A549 (cell line): ENCODE measurements around the gene SNCB. TPM values are rescaled to one million over a fixed set of nuclear protein-coding genes. Genes with fewer than 3 reads are reported as not detected.

Source experiments
- ATAC-seq, 2 experiments: fragments of 200-7000 bp in 1 of 2; fragments of >200 bp in 1 of 2; cut with Nextera tagmentation in 1 of 2; cut with Tn5 transposase in 1 of 2; 3 replicates each; pipeline versions ENCODE4 v1.8.0 to v1.9.1; 2018 to 2020; ENCODE audit warnings: mild to moderate bottlenecking in 1 of 2, moderate library complexity in 1 of 2
- CTCF ChIA-PET: fragments of 300-600 bp; sonication (Branson Sonifier 250); formaldehyde crosslinking; extraction: SDS; loops from one replicate; lab custom pipeline; 2021; ENCODE audit warnings: antibody characterized with exemption, inconsistent platforms; lab: Yijun Ruan, JAX
- POLR2A ChIA-PET: fragments of 350-600 bp; formaldehyde crosslinking; extraction: SDS; loops from one replicate; lab custom pipeline; 2021; ENCODE audit warnings: antibody characterized with exemption, inconsistent platforms; lab: Yijun Ruan, JAX
- DNase-seq, 2 experiments: peaks; one replicate each; pipeline versions ENCODE4 v3.0.0 to v3.0.0-alpha.2; 2011 to 2016; ENCODE audit warnings: low read depth in 1 of 2, low spot score in 1 of 2
- FAIRE-seq: peaks from 2 replicates; lab custom pipeline; 2011; peaks lifted over from hg19 to GRCh38; lab: Jason Lieb, UNC
- H3K27ac ChIP-seq, 2 experiments: fragments of >200 bp; sonication (Bioruptor Twin); formaldehyde crosslinking; 3 replicates each; pipeline ENCODE4 v1.5.1; 2016 to 2017
- H3K4me1 ChIP-seq: fragments of >200 bp; sonication (Bioruptor Twin); formaldehyde crosslinking; 3 replicates; pipeline ENCODE4 v1.6.1; 2016
- H3K4me2 ChIP-seq: fragments of >200 bp; sonication (Bioruptor Twin); formaldehyde crosslinking; 3 replicates; pipeline ENCODE4 v1.6.1; 2016
- H3K4me3 ChIP-seq: fragments of >200 bp; sonication (Bioruptor Twin); formaldehyde crosslinking; 3 replicates; pipeline ENCODE4 v1.5.1; 2016
- H3K9me3 ChIP-seq: fragments of >200 bp; sonication (Bioruptor Twin); formaldehyde crosslinking; 3 replicates; pipeline ENCODE4 v1.6.1; 2016
- BHLHE40 ChIP-seq: IDR thresholded peaks from 2 replicates; pipeline ENCODE4 v1.6.1; 2012; ENCODE audit warnings: low read depth, low read length, inconsistent platforms
- CBX2 ChIP-seq: fragments of 200-600 bp; sonication (generic); IDR thresholded peaks from 2 replicates; pipeline ENCODE4 v1.6.1; 2016; ENCODE audit warnings: low read depth, mild to moderate bottlenecking, borderline replicate concordance
- CBX8 ChIP-seq: fragments of 200-600 bp; sonication (generic); IDR thresholded peaks from 2 replicates; pipeline ENCODE4 v1.6.1; 2016
- E2F6 ChIP-seq: IDR thresholded peaks from 2 replicates; pipeline ENCODE4 v1.6.1; 2012; ENCODE audit warnings: low read depth, borderline replicate concordance
- EHMT2 ChIP-seq: fragments of 200-600 bp; sonication (generic); IDR thresholded peaks from 2 replicates; pipeline ENCODE4 v1.6.1; 2016; ENCODE audit warnings: antibody characterized with exemption, low read depth, mild to moderate bottlenecking, moderate library complexity
- FOSL2 ChIP-seq, 2 experiments: fragments of 450-650 bp in 1 of 2; fragments of >200 bp in 1 of 2; sonication (Bioruptor Twin) in 1 of 2; formaldehyde crosslinking; IDR thresholded peaks; 2 replicates each; pipeline versions ENCODE4 v1.5.0 to v1.6.1; 2016 to 2020; ENCODE audit warnings: mild to moderate bottlenecking in 1 of 2, moderate library complexity in 1 of 2
- HOXA7 ChIP-seq: fragments of 250-450 bp; sonication (Bioruptor Pico); IDR thresholded peaks from 2 replicates; pipeline ENCODE4 v1.5.0; 2020; ENCODE audit warnings: mild to moderate bottlenecking, moderate library complexity
- HOXB13 ChIP-seq: fragments of 250-450 bp; sonication (Bioruptor Pico); IDR thresholded peaks from 2 replicates; pipeline ENCODE4 v1.5.0; 2020; ENCODE audit warnings: low read depth, mild to moderate bottlenecking, moderate library complexity
- KDM1A ChIP-seq: fragments of 200-600 bp; sonication (generic); IDR thresholded peaks from 2 replicates; pipeline ENCODE4 v1.6.1; 2016; ENCODE audit warnings: low read depth, mild to moderate bottlenecking
- MAFK ChIP-seq: fragments of 450-650 bp; IDR thresholded peaks from 2 replicates; pipeline ENCODE4 v1.6.1; 2014; ENCODE audit not compliant: partially characterized antibody
- MAX ChIP-seq: IDR thresholded peaks from 2 replicates; pipeline ENCODE4 v1.6.1; 2012
- MYC ChIP-seq: IDR thresholded peaks from 2 replicates; pipeline ENCODE4 v1.6.1; 2012; ENCODE audit warnings: mild to moderate bottlenecking, inconsistent platforms, low read length, improper control_type of control experiment, borderline replicate concordance
- NPAS2 ChIP-seq: fragments of 250-450 bp; sonication (Bioruptor Pico); IDR thresholded peaks from 2 replicates; pipeline ENCODE4 v1.8.0; 2022; ENCODE audit warnings: mild to moderate bottlenecking, moderate library complexity, borderline replicate concordance
- PBX3 ChIP-seq: IDR thresholded peaks from 2 replicates; pipeline ENCODE4 v1.6.1; 2012
- POLR2A ChIP-seq: IDR thresholded peaks from 2 replicates; pipeline ENCODE4 v1.6.1; 2012; ENCODE audit warnings: mild to moderate bottlenecking, low read length
- POLR2AphosphoS2 ChIP-seq: conservative IDR thresholded peaks from 2 replicates; pipeline ENCODE4 v1.6.1; 2012; ENCODE audit warnings: low read length, improper control_type of control experiment, inconsistent platforms
- RAD21 ChIP-seq, 2 experiments: fragments of >200 bp in 1 of 2; sonication (Bioruptor Twin) in 1 of 2; formaldehyde crosslinking in 1 of 2; IDR thresholded peaks in 1 of 2; conservative IDR thresholded peaks in 1 of 2; 2 replicates in 1 of 2; 3 replicates in 1 of 2; pipeline ENCODE4 v1.6.1; 2012 to 2018; ENCODE audit warnings: inconsistent platforms in 1 of 2
- REST ChIP-seq: fragments of 200-600 bp; sonication (generic); IDR thresholded peaks from 2 replicates; pipeline ENCODE4 v1.6.1; 2016; ENCODE audit warnings: antibody characterized with exemption, mild to moderate bottlenecking, moderate library complexity
- SMC3 ChIP-seq: fragments of >200 bp; sonication (Bioruptor Twin); formaldehyde crosslinking; IDR thresholded peaks from 3 replicates; pipeline ENCODE4 v1.6.1; 2018; ENCODE audit warnings: inconsistent platforms
- TP53 ChIP-seq: fragments of 250-450 bp; sonication (Bioruptor Pico); IDR thresholded peaks from 2 replicates; pipeline ENCODE4 v1.5.0; 2021; ENCODE audit warnings: mild to moderate bottlenecking, moderate library complexity
- ZC3H11A ChIP-seq: fragments of 450-650 bp; IDR thresholded peaks from 2 replicates; pipeline ENCODE4 v1.6.1; 2014; ENCODE audit warnings: antibody characterized with exemption, mild to moderate bottlenecking
- WGBS: methylation state at CpG from one replicate; pipeline ENCODE4 v1.1.6; 2017; ENCODE audit errors: missing lambda C conversion rate; 5-methylcytosine and 5-hydroxymethylcytosine counted together
- polyA plus RNA-seq, 4 experiments: library from polyadenylated mRNA; depleted of rRNA in 3 of 4; stranded (reverse); fragments of >200 nt; fragmentation: RNase III in 1 of 4; extraction: RNeasy Plus Mini Kit Qiagen cat#74134 plus additional on column Dnase treatment in 1 of 4; gene quantifications; 2 replicates in 3 of 4; 3 replicates in 1 of 4; pipeline ENCODE4 v1.2.3, GENCODE V29; 2011 to 2017

The SNCB gene
- polyA plus RNA-seq, 2 of the 4 experiments (the other 2 are of a cell fraction), result 0.37 to 0.74 TPM

- H3K27ac ChIP-seq, result no peak overlapping the region
- peak; percentile 68; the same call in 1 of the 2 replicates for TF ChIP-seq EHMT2
- TF ChIP-seq REST, result peak; percentile 90
- no peak for TF ChIP-seq HOXA7 (CRISPR knock-in tag)
- CTCF ChIA-PET, result interaction anchor here (1.0 kb wide), 1 partner anchor 20 kb away, joined by 5 read pairs; no protein-coding TSS in a partner anchor
- FAIRE-seq, result no peak
- H3K4me2 ChIP-seq, result no peak overlapping the region
- peaks cover 30% of the 10 kb centered on the region for H3K4me1 ChIP-seq
- POLR2A ChIA-PET, result interaction anchor here (0.7 kb wide), 1 partner anchor 68 kb away, joined by 4 read pairs; no protein-coding TSS in a partner anchor
- WGBS, result 40% methylated on average over 10 of the region's 10 CpGs
- H3K9me3 ChIP-seq, result no peaks in the 10 kb centered on the region
- no peak overlapping the region for H3K4me3 ChIP-seq
- no peak for ATAC-seq
- DNase-seq, result peak in 1 of 2 experiments; percentile 60
Observed at GRCh38 chr5:176611435-176611834, 18.9 kb downstream of the SNCB start.

GRCh38 chr5:176610435-176610773 is 19.9 kb downstream of the SNCB start:
- Histone ChIP-seq H3K4me2 (peak overlapping the region; percentile 91), H3K4me3 (peak overlapping the region; percentile 94), H3K27ac (peak overlapping the region; percentile 84 to 95), H3K9me3 (no peaks in the 10 kb centered on the region), H3K4me1 (peaks cover 27% of the 10 kb centered on the region)
- POLR2A ChIA-PET, result no interaction called here
- no peak for TF ChIP-seq TP53 (CRISPR knock-in tag)
- peak; percentile 53; the same call in 1 of the 2 replicates for TF ChIP-seq E2F6
- WGBS, result 0% methylated on average over 14 of the region's 31 CpGs
- no peak for DNase-seq
- CTCF ChIA-PET, result interaction anchor here (0.7 kb wide), 1 partner anchor 11 kb away, joined by 3 read pairs; no protein-coding TSS in a partner anchor
- no peak for FAIRE-seq
- peak in 1 of 2 experiments; percentile 22; a peak in 3 of 6 replicates for ATAC-seq

- no CpG with 5 or more reads among the region's 101 CpGs for WGBS
- H3K9me3 ChIP-seq, result no peaks in the 10 kb centered on the region
- peak within 1 kb of the TSS; percentile 84 to 95 for H3K27ac ChIP-seq
- FAIRE-seq (no peak), DNase-seq (peak; percentile 50 to 78), ATAC-seq (peak; percentile 66 to 82)
- H3K4me1 ChIP-seq, result peaks cover 22% of the 10 kb centered on the region
- POLR2A ChIA-PET, result no interaction called here
- CTCF ChIA-PET, result interaction anchor here (0.7 to 2.1 kb wide), 2 partner anchors 10 to 31 kb away, joined by 3 to 9 read pairs; no protein-coding TSS in a partner anchor
- H3K4me2 ChIP-seq, result peak within 1 kb of the TSS; percentile 91
- peak within 1 kb of the TSS; percentile 94 for H3K4me3 ChIP-seq
- TF ChIP-seq POLR2AphosphoS2 (no peak), MAFK (no peak), HOXB13 (CRISPR knock-in tag) (no peak), TP53 (CRISPR knock-in tag) (no peak), SMC3 (peak; percentile 13; the same call in 1 of the 3 replicates), BHLHE40 (no peak), E2F6 (no peak), FOSL2 (IDR thresholded peaks at IDR 0.05) (no peak), FOSL2 (CRISPR knock-in tag; IDR thresholded peaks at IDR 0.05) (no peak), MYC (no peak), POLR2A (no peak; the same call in 1 of the 2 replicates), CBX8 (no peak), ZC3H11A (no peak), CBX2 (no peak), KDM1A (no peak), RAD21 (conservative IDR thresholded peaks at IDR 0.05 in 1 of 2, IDR thresholded peaks at IDR 0.05 in 1 of 2) (peak; percentile 12 to 24; a peak in 1 of 5 replicates), PBX3 (no peak), MAX (no peak), REST (peak; percentile 20; the same call in 1 of the 2 replicates), NPAS2 (CRISPR knock-in tag) (no peak)
Observed at GRCh38 chr5:176609724-176610434, 20.5 kb downstream of the SNCB start, which contains the start of gene GPRIN1. Gene GPRIN1, minus strand, starts transcription at chr5:176610156. Its CDS starts 10,322 bp downstream, at chr5:176599834.
